Measurements from ENCODE around the gene FKBP8. TPM values are rescaled to one million over a fixed set of nuclear protein-coding genes. Genes with fewer than 3 reads are reported as not detected.

The FKBP8 gene
- total RNA-seq, 2 experiments from 2014 or later: 185 to 206 TPM

DNA sequence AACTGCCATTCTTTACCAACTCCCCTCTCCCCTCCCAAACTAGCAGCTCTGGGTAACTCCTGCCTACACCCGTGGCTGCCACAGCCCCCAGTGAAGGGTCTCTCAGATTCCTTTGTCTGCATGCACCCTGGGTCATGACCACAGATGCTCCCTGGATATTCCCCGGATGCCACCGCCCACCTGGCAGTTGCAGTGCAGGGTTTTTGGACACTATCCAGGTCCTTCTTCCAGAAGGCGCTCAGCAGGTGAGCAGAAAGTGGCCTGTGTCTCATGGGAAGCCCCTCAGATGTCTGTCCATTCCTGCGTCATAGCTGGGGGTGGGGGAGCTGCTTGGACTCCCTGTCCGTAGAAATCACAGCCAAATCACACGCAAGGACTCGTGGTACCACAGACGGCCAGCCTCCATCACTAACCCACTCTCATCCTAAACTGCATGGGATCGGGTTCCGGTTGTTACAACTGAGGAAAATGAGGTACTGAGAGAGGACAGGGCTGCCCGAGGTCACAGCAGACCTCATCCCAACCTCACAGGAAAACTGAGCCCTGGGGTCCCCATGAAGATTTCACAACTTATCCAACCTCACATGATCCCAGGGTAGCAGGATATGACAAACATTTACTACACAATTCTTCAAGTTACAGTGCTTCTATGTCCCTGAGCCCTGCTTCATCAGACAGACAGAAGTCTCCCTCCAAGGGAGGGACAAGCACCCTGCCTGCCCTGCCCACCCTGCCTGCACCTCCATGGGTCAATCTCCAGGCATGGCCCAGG, 60.1 kb downstream of the FKBP8 start:
- no peaks in the 10 kb centered on the region for H3K27me3 Mint-ChIP-seq
- POLR2A ChIA-PET: no interaction called here
- no peak overlapping the region for H3K27ac Mint-ChIP-seq
- peaks cover 3% of the 10 kb centered on the region for H3K36me3 Mint-ChIP-seq (ENCODE audit: low read depth)
- H3K9me3 Mint-ChIP-seq: no peaks in the 10 kb centered on the region
- CTCF ChIA-PET: interaction anchor here (1.1 to 1.9 kb wide), 6 partner anchors 10 to 37 kb away, joined by 3 to 6 read pairs (median 4); no protein-coding TSS in a partner anchor
- no peak for DNase-seq
- no peak overlapping the region for H3K4me3 Mint-ChIP-seq
- peaks cover 50% of the 10 kb centered on the region for H3K4me1 Mint-ChIP-seq

Other genes with a start within 250 kb of the FKBP8 start
- gene LSM4, start 220.5 kb downstream of the FKBP8 start, total RNA-seq: 100 to 1,000 TPM; 156 to 181 TPM
- gene PGPEP1, start 203.0 kb downstream of the FKBP8 start, total RNA-seq: 10 to 100 TPM; 24.1 to 24.8 TPM
- gene GDF15, start 157.4 kb downstream of the FKBP8 start, total RNA-seq: not detected
- gene LRRC25, start 146.0 kb downstream of the FKBP8 start, total RNA-seq: not detected
- 100 to 1,000 TPM; 112 to 123 TPM for gene SSBP4, start 124.2 kb downstream of the FKBP8 start, total RNA-seq
- gene ISYNA1, start 105.4 kb downstream of the FKBP8 start, total RNA-seq: 10 to 100 TPM; 10.7 to 12.1 TPM
- gene ELL, start 21.5 kb downstream of the FKBP8 start, total RNA-seq: 10 to 100 TPM; 20.3 to 20.9 TPM
- 10 to 100 TPM; 95.4 to 100.0 TPM for gene KXD1, start 14.3 kb upstream of the FKBP8 start, total RNA-seq
- 1,000 to 10,000 TPM; 1,627 to 1,778 TPM for gene UBA52, start 28.3 kb upstream of the FKBP8 start, total RNA-seq
- 10 to 100 TPM; 73.0 to 85.2 TPM for gene REX1BD, start 45.2 kb upstream of the FKBP8 start, total RNA-seq
- gene CRLF1, start 63.2 kb upstream of the FKBP8 start, total RNA-seq: not detected
- gene TMEM59L, start 69.3 kb upstream of the FKBP8 start, total RNA-seq: under 1 TPM in 1 of 2 experiments, not detected in 1; 0.12 TPM
- 10 to 100 TPM in 1 of 2 experiments, 1 to 10 TPM in 1; 10.0 to 11.4 TPM for gene KLHL26, start 93.5 kb upstream of the FKBP8 start, total RNA-seq
- gene CRTC1, start 140.1 kb upstream of the FKBP8 start, total RNA-seq: 10 to 100 TPM; 10.2 to 10.3 TPM
- not detected for gene COMP, start 247.7 kb upstream of the FKBP8 start, total RNA-seq

All from activated CD4-positive, alpha-beta T cell treated with anti-CD3 and anti-CD28 coated beads, Interleukin-2, amount 10 ng/mL, durations not matched to agents 7 days and 5 days (primary cell).